ENCODE measurements around the gene NRL. TPM values are rescaled to one million over a fixed set of nuclear protein-coding genes. Genes with fewer than 3 reads are reported as not detected.

NRL gene
- total RNA-seq, 1 donor from 2014 or later, result 0.54 TPM

GRCh38 chr14:24143511-24143910 lies 28.8 kb upstream of the NRL start:
- peaks cover 32% of the 10 kb centered on the region for H4K20me1 ChIP-seq (ENCODE audit: low read depth)
- Mint-ChIP-seq H3K27me3 (ENCODE audit: insufficient read depth, low read depth) (peaks cover 6% of the 10 kb centered on the region), H3K4me3 (peak overlapping the region; percentile 27), H3K9me3 (no peaks in the 10 kb centered on the region), H3K4me1 (peaks cover 37% of the 10 kb centered on the region), H3K27ac (peak overlapping the region; percentile 33), H3K36me3 (peaks cover 19% of the 10 kb centered on the region)
- peaks cover 17% of the 10 kb centered on the region for H3K4me1 ChIP-seq
- TF ChIP-seq CTCF (IDR thresholded peaks at IDR 0.05) (no peak), EZH2phosphoT487 (IDR thresholded peaks at IDR 0.05) (no peak), EZH2 (IDR thresholded peaks at IDR 0.05) (no peak)
- H3K27me3 ChIP-seq, result no peaks in the 10 kb centered on the region
- no peak overlapping the region for H2AFZ ChIP-seq (replicated peaks)
- H3K4me2 ChIP-seq, result no peak overlapping the region
- H3K79me2 ChIP-seq (ENCODE audit: low read depth), result peaks cover 42% of the 10 kb centered on the region
- no peak for DNase-seq (ENCODE audit: low spot score)
- H3K9ac ChIP-seq, result no peak overlapping the region
- no peaks in the 10 kb centered on the region for H3K9me3 ChIP-seq (ENCODE audit: low read depth)
- no peak overlapping the region for H3K4me3 ChIP-seq
- no peak overlapping the region for H3K27ac ChIP-seq
- H3K36me3 ChIP-seq, result no peaks in the 10 kb centered on the region
- peaks cover 42% of the 10 kb centered on the region for H3F3A ChIP-seq (ENCODE audit: low read depth)

DNA sequence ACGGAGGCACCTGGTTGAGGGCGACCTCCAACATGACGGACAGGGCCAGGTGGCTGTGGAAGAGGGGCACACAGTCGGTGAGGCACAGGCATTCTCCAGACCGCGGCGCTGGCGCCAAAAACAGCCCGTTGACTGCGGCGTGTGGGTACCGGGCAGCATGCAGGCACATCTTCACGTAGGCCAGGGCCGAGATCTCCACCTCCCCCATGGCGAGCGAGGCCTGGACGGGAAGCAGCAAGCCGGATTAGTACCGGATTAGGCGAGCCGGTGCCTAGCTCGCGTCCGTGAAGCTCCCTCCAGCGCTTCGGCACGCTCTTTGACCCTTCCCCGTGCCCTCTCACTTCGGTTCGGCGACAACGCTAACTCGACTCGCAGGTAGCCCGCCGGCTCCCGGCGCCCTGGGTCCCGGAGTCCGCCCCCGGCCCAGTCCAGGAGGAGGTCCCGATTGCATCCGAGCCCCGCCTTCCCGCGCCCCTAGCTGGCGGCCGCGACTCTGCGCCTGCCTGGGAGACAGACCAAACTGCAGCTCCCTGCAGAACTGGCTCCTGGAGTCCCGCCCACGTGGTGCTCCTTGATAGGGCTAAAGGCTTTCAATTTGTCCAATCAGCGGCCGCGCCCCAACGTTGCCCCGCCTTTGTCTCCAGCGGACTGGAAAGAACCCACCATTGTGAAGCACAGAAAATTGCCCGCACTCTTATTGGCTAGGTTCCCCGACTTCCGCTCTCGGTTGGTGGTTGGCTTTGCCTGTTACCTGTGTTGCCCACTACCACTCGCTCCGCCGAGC lies 26.5 kb upstream of the NRL start, which contains the start of gene EMC9:
EMC9 (minus strand) TSS at position 495 of the 784 bp plus-strand sequence; CDS start at position 208, 287 bp downstream.
- Histone ChIP-seq H3K27me3 (peaks cover 8% of the 10 kb centered on the region), H2AFZ (replicated peaks) (peak within 1 kb of the TSS; percentile 60), H3F3A (ENCODE audit: low read depth) (peaks cover 58% of the 10 kb centered on the region), H3K4me2 (peak within 1 kb of the TSS; percentile 90), H3K4me1 (peaks cover 17% of the 10 kb centered on the region), H3K36me3 (no peaks in the 10 kb centered on the region), H3K9me3 (ENCODE audit: low read depth) (no peaks in the 10 kb centered on the region), H3K79me2 (ENCODE audit: low read depth) (peaks cover 30% of the 10 kb centered on the region), H3K27ac (peak within 1 kb of the TSS; percentile 89), H3K4me3 (peak within 1 kb of the TSS; percentile 96), H4K20me1 (ENCODE audit: low read depth) (peaks cover 23% of the 10 kb centered on the region), H3K9ac (peak within 1 kb of the TSS; percentile 47)
- Mint-ChIP-seq H3K9me3 (no peaks in the 10 kb centered on the region), H3K36me3 (peaks cover 31% of the 10 kb centered on the region), H3K27me3 (ENCODE audit: insufficient read depth, low read depth) (peaks cover 8% of the 10 kb centered on the region), H3K27ac (peak within 1 kb of the TSS; percentile 76), H3K4me1 (peaks cover 39% of the 10 kb centered on the region), H3K4me3 (peak within 1 kb of the TSS; percentile 99)
- TF ChIP-seq EZH2phosphoT487 (IDR thresholded peaks at IDR 0.05) (no peak), CTCF (IDR thresholded peaks at IDR 0.05) (peak; percentile 46)
- peak; percentile 100 for DNase-seq (ENCODE audit: low spot score)

DNA sequence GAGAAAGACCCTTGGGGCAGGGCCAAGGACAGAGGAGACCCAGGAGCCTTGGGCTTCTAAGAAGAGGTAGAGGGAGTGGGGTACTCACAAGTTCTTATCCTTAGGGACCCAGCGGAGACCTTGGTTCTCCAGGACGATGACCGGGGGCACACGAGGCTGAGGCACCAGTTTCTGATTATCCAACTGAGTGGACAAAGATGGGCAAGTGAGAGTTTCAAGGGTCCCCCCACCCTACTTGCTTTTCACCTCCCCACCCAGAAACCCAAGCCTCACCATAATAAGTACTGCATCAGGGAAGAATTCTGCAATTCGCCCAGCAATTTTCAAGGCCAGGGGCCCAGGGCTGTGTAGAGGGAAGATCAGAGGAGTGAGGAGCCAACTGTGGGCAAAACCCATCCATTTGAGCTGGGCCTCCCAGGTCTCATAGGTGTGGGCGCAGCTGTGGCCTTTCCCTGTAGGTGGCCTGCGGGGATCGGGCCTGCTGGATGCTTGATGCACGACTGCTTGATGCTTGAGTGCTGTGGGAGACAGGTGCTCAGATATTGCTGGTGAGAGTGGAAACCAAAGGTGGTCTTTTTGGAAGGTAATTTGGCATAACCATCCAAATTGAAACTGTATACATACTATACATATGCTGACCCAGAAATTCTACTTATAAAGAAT lies 24.7 kb upstream of the NRL start:
- no peak overlapping the region for H3K9ac ChIP-seq
- peak overlapping the region; percentile 96 for H3K4me3 ChIP-seq
- DNase-seq (ENCODE audit: low spot score), result no peak
- H3K27me3 Mint-ChIP-seq (ENCODE audit: insufficient read depth, low read depth), result peaks cover 8% of the 10 kb centered on the region
- peaks cover 20% of the 10 kb centered on the region for H3K79me2 ChIP-seq (ENCODE audit: low read depth)
- H3K27ac ChIP-seq, result no peak overlapping the region
- TF ChIP-seq EZH2phosphoT487 (IDR thresholded peaks at IDR 0.05) (no peak), CTCF (IDR thresholded peaks at IDR 0.05) (no peak), EZH2 (IDR thresholded peaks at IDR 0.05) (no peak)
- no peak overlapping the region for H3K27ac Mint-ChIP-seq
- peaks cover 69% of the 10 kb centered on the region for H3F3A ChIP-seq (ENCODE audit: low read depth)
- H3K4me2 ChIP-seq, result peak overlapping the region; percentile 90
- peaks cover 9% of the 10 kb centered on the region for H3K27me3 ChIP-seq
- peaks cover 29% of the 10 kb centered on the region for H3K36me3 Mint-ChIP-seq
- peaks cover 13% of the 10 kb centered on the region for H3K4me1 ChIP-seq
- H3K9me3 Mint-ChIP-seq, result no peaks in the 10 kb centered on the region
- H3K9me3 ChIP-seq (ENCODE audit: low read depth), result no peaks in the 10 kb centered on the region
- H4K20me1 ChIP-seq (ENCODE audit: low read depth), result peaks cover 23% of the 10 kb centered on the region
- H3K4me3 Mint-ChIP-seq, result peak overlapping the region; percentile 99
- no peaks in the 10 kb centered on the region for H3K36me3 ChIP-seq
- peaks cover 35% of the 10 kb centered on the region for H3K4me1 Mint-ChIP-seq
- H2AFZ ChIP-seq (replicated peaks), result no peak overlapping the region
